Liver (tissue), 2 donors: ENCODE measurements around the gene CDKN1A.

ENCODE experiments used
- GABPA ChIP-seq, 2 donors: IDR thresholded peaks in 1 of 2; conservative IDR thresholded peaks in 1 of 2; 2 replicates each; pipeline ENCODE4 v1.6.1; 2016; ENCODE audit warnings: antibody characterized with exemption in 2 of 2, mild to moderate bottlenecking in 1 of 2, moderate library complexity in 1 of 2
- TAF1 ChIP-seq: conservative IDR thresholded peaks from 2 replicates; pipeline ENCODE4 v1.6.1; 2016; ENCODE audit warnings: antibody characterized with exemption, mild to moderate bottlenecking
- donor health status: healthy.

DNA sequence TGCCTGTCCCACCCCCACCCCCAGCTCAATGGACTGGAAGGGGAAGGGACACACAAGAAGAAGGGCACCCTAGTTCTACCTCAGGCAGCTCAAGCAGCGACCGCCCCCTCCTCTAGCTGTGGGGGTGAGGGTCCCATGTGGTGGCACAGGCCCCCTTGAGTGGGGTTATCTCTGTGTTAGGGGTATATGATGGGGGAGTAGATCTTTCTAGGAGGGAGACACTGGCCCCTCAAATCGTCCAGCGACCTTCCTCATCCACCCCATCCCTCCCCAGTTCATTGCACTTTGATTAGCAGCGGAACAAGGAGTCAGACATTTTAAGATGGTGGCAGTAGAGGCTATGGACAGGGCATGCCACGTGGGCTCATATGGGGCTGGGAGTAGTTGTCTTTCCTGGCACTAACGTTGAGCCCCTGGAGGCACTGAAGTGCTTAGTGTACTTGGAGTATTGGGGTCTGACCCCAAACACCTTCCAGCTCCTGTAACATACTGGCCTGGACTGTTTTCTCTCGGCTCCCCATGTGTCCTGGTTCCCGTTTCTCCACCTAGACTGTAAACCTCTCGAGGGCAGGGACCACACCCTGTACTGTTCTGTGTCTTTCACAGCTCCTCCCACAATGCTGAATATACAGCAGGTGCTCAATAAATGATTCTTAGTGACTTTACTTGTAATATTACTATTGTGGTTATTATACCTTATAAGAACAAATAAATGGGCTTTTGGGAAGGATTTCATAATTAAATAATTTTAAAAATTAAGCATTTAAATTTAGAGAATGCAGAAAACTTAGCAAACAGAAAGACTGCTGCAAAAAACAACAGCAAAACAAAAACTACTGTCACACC, 8.4 kb downstream of the CDKN1A start:
- TF ChIP-seq TAF1 (no peak), GABPA (IDR thresholded peaks at IDR 0.05 in 1 of 2, conservative IDR thresholded peaks at IDR 0.05 in 1 of 2) (no peak)
